Gastroesophageal sphincter (tissue), 3 donors: ENCODE results near the gene ATP1A2.
A peak's percentile ranks its signal among the peaks of the same experiment; 100 is the strongest.

ENCODE experiments used
- CTCF ChIP-seq, 4 experiments: fragments of 200-600 bp in 2 of 4; fragments of 450-650 bp in 2 of 4; sonication (generic) in 1 of 4; IDR thresholded peaks; one replicate each; pipeline ENCODE4 v1.5.1; 2017 to 2019; ENCODE audit warnings: antibody characterized with exemption in 4 of 4, mild to moderate bottlenecking in 2 of 4, moderate library complexity in 2 of 4
- EP300 ChIP-seq: sonication (generic); formaldehyde crosslinking; IDR thresholded peaks from one replicate; pipeline ENCODE4 v1.6.1; 2017; ENCODE audit warnings: antibody characterized with exemption, mild to moderate bottlenecking
- POLR2A ChIP-seq, 2 donors: fragments of 450-650 bp; IDR thresholded peaks; one replicate each; pipeline ENCODE4 v1.6.1; 2017; ENCODE audit warnings: antibody characterized with exemption in 2 of 2, mild to moderate bottlenecking in 2 of 2, moderate library complexity in 1 of 2
- POLR2AphosphoS5 ChIP-seq: sonication (generic); formaldehyde crosslinking; IDR thresholded peaks from one replicate; pipeline ENCODE4 v1.6.1; 2017; ENCODE audit warnings: antibody characterized with exemption

- TF ChIP-seq CTCF (IDR thresholded peaks at IDR 0.05) (no peak), POLR2AphosphoS5 (peak; percentile 59), POLR2A (IDR thresholded peaks at IDR 0.05) (no peak), EP300 (no peak)
Observed at GRCh38 chr1:160116283-160117147, 956 bp downstream of the ATP1A2 start.
